K562 (cell line): Measurements from ENCODE around the gene ACTL7B. TPM values are rescaled to one million over a fixed set of nuclear protein-coding genes. Genes with fewer than 3 reads are reported as not detected.

Source experiments
- BRCA1 ChIP-seq, 2 experiments: fragments of 450-650 bp in 1 of 2; sonication (generic) in 1 of 2; formaldehyde crosslinking in 1 of 2; IDR thresholded peaks; 2 replicates each; pipeline versions ENCODE4 v1.5.0 to v1.6.1; 2017 to 2020; ENCODE audit warnings: mild to moderate bottlenecking in 1 of 2, missing genetic modification reagents in 1 of 2
- FIP1L1 ChIP-seq: fragments of 200-400 bp; formaldehyde crosslinking; IDR thresholded peaks from 2 replicates; pipeline ENCODE4 v1.6.1; 2018; ENCODE audit warnings: mild to moderate bottlenecking, low read depth, low read length; ENCODE audit not compliant: poor library complexity, severe bottlenecking
- FOXA1 ChIP-seq: fragments of 450-650 bp; IDR thresholded peaks from 2 replicates; pipeline ENCODE4 v1.6.1; 2016; ENCODE audit warnings: mild to moderate bottlenecking, borderline replicate concordance
- FOXK2 ChIP-seq, 2 experiments: fragments of 450-650 bp; IDR thresholded peaks in 1 of 2; conservative IDR thresholded peaks in 1 of 2; 2 replicates each; pipeline ENCODE4 v1.6.1; 2016; ENCODE audit warnings: low read depth in 2 of 2, mild to moderate bottlenecking in 1 of 2
- HCFC1 ChIP-seq: IDR thresholded peaks from 2 replicates; pipeline ENCODE4 v1.6.1; 2012; ENCODE audit warnings: low read depth, low read length, improper control_type of control experiment
- KLF13 ChIP-seq: fragments of 450-650 bp; IDR thresholded peaks from 2 replicates; pipeline ENCODE4 v1.6.1; 2016; ENCODE audit warnings: missing genetic modification characterization, low read depth, mild to moderate bottlenecking, missing compliant biosample characterization, moderate library complexity, borderline replicate concordance
- LEF1 ChIP-seq: fragments of 450-650 bp; IDR thresholded peaks from 2 replicates; pipeline ENCODE4 v1.6.1; 2016; ENCODE audit warnings: mild to moderate bottlenecking
- NR2C2 ChIP-seq, 2 experiments: fragments of 200-800 bp in 1 of 2; sonication (Bioruptor generic) in 1 of 2; sonication (generic) in 1 of 2; formaldehyde crosslinking in 1 of 2; IDR thresholded peaks; 2 replicates each; pipeline versions ENCODE4 v1.6.1 to v1.8.0; 2016 to 2022; ENCODE audit warnings: mild to moderate bottlenecking in 1 of 2, missing compliant biosample characterization in 1 of 2, missing genetic modification characterization in 1 of 2, missing genetic modification reagents in 1 of 2
- POLR2A ChIP-seq: fragments of 450-650 bp; conservative IDR thresholded peaks from 2 replicates; pipeline ENCODE4 v1.6.1; 2016
- SOX6 ChIP-seq: fragments of 450-650 bp; IDR thresholded peaks from 2 replicates; pipeline ENCODE4 v1.6.1; 2014; ENCODE audit warnings: mild to moderate bottlenecking
- SRF ChIP-seq, 2 experiments: fragments of 250-450, 450-650 bp in 1 of 2; sonication (Bioruptor Pico) in 1 of 2; sonication (generic) in 1 of 2; formaldehyde crosslinking; IDR thresholded peaks; 2 replicates each; pipeline versions ENCODE4 v1.5.0 to v1.5.1; 2020 to 2022; ENCODE audit warnings: mild to moderate bottlenecking in 1 of 2, missing genetic modification reagents in 1 of 2
- TEAD4 ChIP-seq, 2 experiments: sonication (generic) in 1 of 2; formaldehyde crosslinking in 1 of 2; IDR thresholded peaks; 2 replicates each; pipeline versions ENCODE4 v1.6.1 to v1.8.0; 2012 to 2022; ENCODE audit warnings: borderline replicate concordance in 1 of 2, inconsistent platforms in 1 of 2, low read length in 1 of 2, mild to moderate bottlenecking in 1 of 2, missing genetic modification reagents in 1 of 2
- TRIM24 ChIP-seq, 2 experiments: fragments of 450-650 bp; IDR thresholded peaks; 2 replicates each; pipeline ENCODE4 v1.6.1; 2016
- ZNF395 ChIP-seq: fragments of 200-800 bp; sonication (Bioruptor generic); IDR thresholded peaks from 2 replicates; pipeline ENCODE4 v1.6.1; 2017; ENCODE audit warnings: missing genetic modification characterization, missing compliant biosample characterization
- ZNF639 ChIP-seq, 2 experiments: fragments of 200-800 bp in 1 of 2; sonication (Bioruptor generic) in 1 of 2; sonication (generic) in 1 of 2; formaldehyde crosslinking in 1 of 2; IDR thresholded peaks in 1 of 2; conservative IDR thresholded peaks in 1 of 2; 2 replicates each; pipeline versions ENCODE4 v1.5.0 to v1.6.1; 2016 to 2020; ENCODE audit warnings: missing compliant biosample characterization in 1 of 2, missing genetic modification characterization in 1 of 2, missing genetic modification reagents in 1 of 2
- polyA plus RNA-seq, 8 experiments: library from polyadenylated mRNA; depleted of rRNA in 4 of 8; stranded (reverse) in 5 of 8; unstranded in 3 of 8; fragments of >200 nt; fragmentation: Nextera tagmentation in 2 of 8; fragmentation: Illumina TruSeq in 1 of 8; extraction: Ambion mirVana in 2 of 8; extraction: Trizol in 1 of 8; gene quantifications; 2 replicates each; pipeline versions ENCODE4 v1.2.1 to v1.2.3, GENCODE V29; 2011 to 2014; ENCODE audit warnings: inconsistent platforms in 1 of 8, missing spikeins in 1 of 8
- total RNA-seq, 7 experiments: library from RNA; depleted of rRNA in 6 of 7; stranded (reverse); fragments of >200 nt in 6 of 7; fragmentation: Illumina TruSeq in 2 of 7; extraction: Trizol in 2 of 7; gene quantifications; 2 replicates each; pipeline versions ENCODE4 v1.2.1 to v1.2.3, GENCODE V29; 2011 to 2021; ENCODE audit warnings: low replicate concordance in 1 of 7
- TF ChIP-seq, protein P1 (sequence below): fragments of 450-650 bp; formaldehyde crosslinking; conservative IDR thresholded peaks from 2 replicates; pipeline ENCODE4 v1.4.0; 2022; ENCODE audit warnings: mild to moderate bottlenecking, missing genetic modification characterization
- TF ChIP-seq, protein P2 (sequence below): fragments of 450-650 bp; IDR thresholded peaks from 2 replicates; pipeline ENCODE4 v1.6.1; 2016; ENCODE audit warnings: missing biosample characterization, missing genetic modification characterization

The ACTL7B gene
- total and polyA plus RNA-seq, 9 of the 15 experiments (the other 6 are each of a cell fraction or from before 2014, with no cell fraction given): not detected

DNA sequence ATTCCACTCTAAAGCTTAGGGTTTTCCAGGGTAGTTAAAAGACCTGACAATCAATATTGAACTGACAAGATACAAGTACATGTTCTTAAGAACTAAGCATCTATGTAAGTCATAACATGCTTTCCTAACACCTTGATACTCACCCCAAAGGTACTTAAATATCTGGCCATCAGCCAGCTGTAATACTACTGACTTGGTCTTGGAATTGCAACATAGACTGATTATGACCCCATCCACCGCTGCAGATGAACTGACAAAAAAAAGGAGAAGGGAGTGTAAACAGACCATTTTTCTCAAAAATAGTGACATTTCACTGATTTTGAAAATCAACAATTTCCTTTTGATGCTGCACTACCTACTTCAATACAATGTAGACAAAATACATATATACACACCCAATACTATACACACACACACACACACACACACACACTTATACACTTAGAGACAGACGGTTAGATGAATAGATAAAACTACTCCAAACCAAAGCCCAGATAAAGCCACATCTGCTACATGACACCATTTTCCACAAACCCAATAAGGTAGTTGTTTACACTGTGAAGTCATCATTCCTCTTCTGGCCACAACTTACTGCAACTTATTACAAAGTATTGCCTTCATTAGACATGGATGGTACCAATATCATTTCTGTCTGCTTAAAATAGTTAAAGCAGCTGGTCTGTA is 47.8 kb upstream of the ACTL7B start (continued):
- TF ChIP-seq FIP1L1 (no peak), LEF1 (peak; percentile 84; the same call in 1 of the 2 replicates), ZNF639 (CRISPR knock-in tag; conservative IDR thresholded peaks at IDR 0.05 in 1 of 2, IDR thresholded peaks at IDR 0.05 in 1 of 2) (peak in 1 of 2 experiments; percentile 60; a peak in 1 of 4 replicates), SRF (CRISPR knock-in tag; IDR thresholded peaks at IDR 0.05) (peak in 1 of 2 experiments; percentile 73; a peak in 1 of 4 replicates), ZNF395 (CRISPR knock-in tag) (0 out of 2 replicates have a peak, but pooled peaks have one; percentile 52), NR2C2 (CRISPR knock-in tag; IDR thresholded peaks at IDR 0.05) (no peak), NR2C2 (tag; IDR thresholded peaks at IDR 0.05) (peak; percentile 26; the same call in 1 of the 2 replicates), KLF13 (tag) (no peak), POLR2A (no peak), BRCA1 (IDR thresholded peaks at IDR 0.05) (no peak), BRCA1 (CRISPR knock-in tag; IDR thresholded peaks at IDR 0.05) (no peak), TRIM24 (IDR thresholded peaks at IDR 0.05) (peak in 1 of 2 experiments; percentile 67; a peak in 1 of 4 replicates), HCFC1 (no peak), TEAD4 (IDR thresholded peaks at IDR 0.05; ENCODE audit: low read length) (peak; percentile 55; the same call in 1 of the 2 replicates), TEAD4 (CRISPR knock-in tag; IDR thresholded peaks at IDR 0.05; ENCODE audit: borderline replicate concordance) (no peak), SOX6 (peak; percentile 82; the same call in 1 of the 2 replicates), FOXA1 (0 out of 2 replicates have a peak, but pooled peaks have one; percentile 55), FOXK2 (conservative IDR thresholded peaks at IDR 0.05 in 1 of 2, IDR thresholded peaks at IDR 0.05 in 1 of 2; ENCODE audit: low read depth in 2 of 2) (peak; percentile 84 to 89)
- TF ChIP-seq, protein P1, sequence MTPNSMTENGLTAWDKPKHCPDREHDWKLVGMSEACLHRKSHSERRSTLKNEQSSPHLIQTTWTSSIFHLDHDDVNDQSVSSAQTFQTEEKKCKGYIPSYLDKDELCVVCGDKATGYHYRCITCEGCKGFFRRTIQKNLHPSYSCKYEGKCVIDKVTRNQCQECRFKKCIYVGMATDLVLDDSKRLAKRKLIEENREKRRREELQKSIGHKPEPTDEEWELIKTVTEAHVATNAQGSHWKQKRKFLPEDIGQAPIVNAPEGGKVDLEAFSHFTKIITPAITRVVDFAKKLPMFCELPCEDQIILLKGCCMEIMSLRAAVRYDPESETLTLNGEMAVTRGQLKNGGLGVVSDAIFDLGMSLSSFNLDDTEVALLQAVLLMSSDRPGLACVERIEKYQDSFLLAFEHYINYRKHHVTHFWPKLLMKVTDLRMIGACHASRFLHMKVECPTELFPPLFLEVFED (CRISPR knock-in tag): no peak
- TF ChIP-seq, protein P2, sequence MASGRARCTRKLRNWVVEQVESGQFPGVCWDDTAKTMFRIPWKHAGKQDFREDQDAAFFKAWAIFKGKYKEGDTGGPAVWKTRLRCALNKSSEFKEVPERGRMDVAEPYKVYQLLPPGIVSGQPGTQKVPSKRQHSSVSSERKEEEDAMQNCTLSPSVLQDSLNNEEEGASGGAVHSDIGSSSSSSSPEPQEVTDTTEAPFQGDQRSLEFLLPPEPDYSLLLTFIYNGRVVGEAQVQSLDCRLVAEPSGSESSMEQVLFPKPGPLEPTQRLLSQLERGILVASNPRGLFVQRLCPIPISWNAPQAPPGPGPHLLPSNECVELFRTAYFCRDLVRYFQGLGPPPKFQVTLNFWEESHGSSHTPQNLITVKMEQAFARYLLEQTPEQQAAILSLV: no peak
